IPS DF 6.9 (cell line): ENCODE measurements around the gene CHRM1.
A peak's percentile ranks its signal among the peaks of the same experiment; 100 is the strongest.
"Not testable (repeated sequence)": the region's sequence is repeated elsewhere in the genome, so short reads cannot be mapped to it uniquely, and the experiment has no call there.

Source experiments
- DNase-seq: peaks from one replicate; pipeline ENCODE4 v3.0.0-alpha.2; 2013; ENCODE audit warnings: low read depth, low spot score
- H3K27ac ChIP-seq: one replicate; pipeline ENCODE4 v1.5.1; 2013; ENCODE audit warnings: low read length, control low read depth
- H3K27me3 ChIP-seq: 2 replicates; pipeline ENCODE4 v1.6.1; 2013; ENCODE audit warnings: mild to moderate bottlenecking, low read length; ENCODE audit not compliant: control insufficient read depth, insufficient read depth
- H3K36me3 ChIP-seq: 2 replicates; pipeline ENCODE4 v1.6.1; 2013; ENCODE audit warnings: low read length; ENCODE audit not compliant: control insufficient read depth, insufficient read depth
- H3K4me1 ChIP-seq: 2 replicates; pipeline ENCODE4 v1.6.1; 2013; ENCODE audit warnings: low read length; ENCODE audit not compliant: control insufficient read depth, insufficient read depth
- H3K4me3 ChIP-seq: 2 replicates; pipeline ENCODE4 v1.5.1; 2013; ENCODE audit warnings: mild to moderate bottlenecking, low read length
- H3K9me3 ChIP-seq: 2 replicates; pipeline ENCODE4 v1.6.1; 2013; ENCODE audit warnings: low read length, inconsistent platforms; ENCODE audit not compliant: control insufficient read depth, insufficient read depth
- WGBS: extraction: QIAGEN DNeasy Blood & Tissue Kit; methylation state at CpG from one replicate; pipeline ENCODE4 v1.1.7; 2013; ENCODE audit warnings: mixed read lengths, missing lambda C conversion rate; ENCODE audit not compliant: insufficient read length, insufficient coverage; 5-methylcytosine and 5-hydroxymethylcytosine counted together

CHRM1 gene

GRCh38 chr11:62945538-62945937, 24.4 kb upstream of the CHRM1 start:
- not testable (repeated sequence) for H3K4me1 ChIP-seq, H3K27me3 ChIP-seq, DNase-seq, H3K27ac ChIP-seq, H3K4me3 ChIP-seq, H3K9me3 ChIP-seq, H3K36me3 ChIP-seq
- WGBS: no CpG with 5 or more reads among the region's 10 CpGs

GRCh38 chr11:62937528-62937927, 16.4 kb upstream of the CHRM1 start:
- not testable (repeated sequence) for DNase-seq, H3K27me3 ChIP-seq, H3K4me3 ChIP-seq, H3K36me3 ChIP-seq, H3K9me3 ChIP-seq, H3K27ac ChIP-seq, H3K4me1 ChIP-seq
- WGBS: no CpG with 5 or more reads among the region's 2 CpGs

GRCh38 chr11:62934496-62934785, 13.3 kb upstream of the CHRM1 start:
- H3K27me3 ChIP-seq: no peaks in the 10 kb centered on the region
- no peak overlapping the region for H3K27ac ChIP-seq
- DNase-seq: no peak
- no peak overlapping the region for H3K4me3 ChIP-seq
- WGBS: no CpG with 5 or more reads among the region's 1 CpG
- peaks cover 2% of the 10 kb centered on the region for H3K4me1 ChIP-seq
- H3K9me3 ChIP-seq: no peaks in the 10 kb centered on the region
- H3K36me3 ChIP-seq: no peaks in the 10 kb centered on the region

- no CpG with 5 or more reads among the region's 5 CpGs for WGBS
- H3K9me3 ChIP-seq: no peaks in the 10 kb centered on the region
- no peaks in the 10 kb centered on the region for H3K36me3 ChIP-seq
- no peaks in the 10 kb centered on the region for H3K27me3 ChIP-seq
- no peak overlapping the region for H3K4me3 ChIP-seq
- H3K4me1 ChIP-seq: peaks cover 2% of the 10 kb centered on the region
- no peak for DNase-seq
- H3K27ac ChIP-seq: no peak overlapping the region
Observed at GRCh38 chr11:62933750-62934495, 12.8 kb upstream of the CHRM1 start.

- Histone ChIP-seq H3K4me1 (peaks cover 2% of the 10 kb centered on the region), H3K27me3 (no peaks in the 10 kb centered on the region; the same call in 1 of the 2 replicates), H3K9me3 (no peaks in the 10 kb centered on the region), H3K27ac (no peak overlapping the region), H3K4me3 (no peak overlapping the region), H3K36me3 (no peaks in the 10 kb centered on the region)
- WGBS: no CpG with 5 or more reads among the region's 13 CpGs
- DNase-seq: no peak
Observed at GRCh38 chr11:62933285-62933684, 12.1 kb upstream of the CHRM1 start.

- H3K4me3 ChIP-seq: no peak overlapping the region
- no CpG with 5 or more reads among the region's 8 CpGs for WGBS
- H3K27ac ChIP-seq: no peak overlapping the region
- H3K9me3 ChIP-seq: no peaks in the 10 kb centered on the region
- peaks cover 8% of the 10 kb centered on the region for H3K27me3 ChIP-seq
- H3K36me3 ChIP-seq: no peaks in the 10 kb centered on the region
- no peak for DNase-seq
- H3K4me1 ChIP-seq: peaks cover 5% of the 10 kb centered on the region
Observed at GRCh38 chr11:62931499-62932278, 10.5 kb upstream of the CHRM1 start.

GRCh38 chr11:62930666-62931065, 9.5 kb upstream of the CHRM1 start:
- Histone ChIP-seq H3K36me3 (no peaks in the 10 kb centered on the region), H3K4me1 (peaks cover 5% of the 10 kb centered on the region), H3K27me3 (peaks cover 18% of the 10 kb centered on the region), H3K4me3 (no peak overlapping the region), H3K9me3 (no peaks in the 10 kb centered on the region), H3K27ac (no peak overlapping the region)
- DNase-seq: no peak
- no CpG with 5 or more reads among the region's 1 CpG for WGBS

GRCh38 chr11:62930157-62930556, 9.0 kb upstream of the CHRM1 start:
- Histone ChIP-seq H3K36me3 (no peaks in the 10 kb centered on the region), H3K4me3 (no peak overlapping the region)

GRCh38 chr11:62928011-62928410, 6.8 kb upstream of the CHRM1 start:
- peaks cover 26% of the 10 kb centered on the region for H3K27me3 ChIP-seq
- no peak for DNase-seq

More at GRCh38 chr11:62930157-62930556, 9.0 kb upstream of the CHRM1 start:
- H3K9me3 ChIP-seq: no peaks in the 10 kb centered on the region
- no peak for DNase-seq
- no CpG with 5 or more reads among the region's 4 CpGs for whole genome bisulfite sequencing
- H3K27me3 ChIP-seq: peaks cover 21% of the 10 kb centered on the region
- H3K27ac ChIP-seq: no peak overlapping the region
- H3K4me1 ChIP-seq: peaks cover 5% of the 10 kb centered on the region

GRCh38 chr11:62926680-62927455, 5.7 kb upstream of the CHRM1 start:
- Histone ChIP-seq H3K4me3 (peak overlapping the region; percentile 42; the same call in 1 of the 2 replicates), H3K27me3 (peaks cover 26% of the 10 kb centered on the region), H3K27ac (no peak overlapping the region), H3K4me1 (0 out of 2 replicates have a peak, but pooled peaks cover 3% of the 10 kb centered on the region), H3K36me3 (no peaks in the 10 kb centered on the region), H3K9me3 (no peaks in the 10 kb centered on the region)
- no peak for DNase-seq
- no CpG with 5 or more reads among the region's 53 CpGs for WGBS

More at GRCh38 chr11:62928011-62928410, 6.8 kb upstream of the CHRM1 start:
- Histone ChIP-seq H3K4me1 (0 out of 2 replicates have a peak, but pooled peaks cover 3% of the 10 kb centered on the region), H3K36me3 (no peaks in the 10 kb centered on the region), H3K27ac (no peak overlapping the region), H3K4me3 (no peak overlapping the region), H3K9me3 (no peaks in the 10 kb centered on the region)
- WGBS: no CpG with 5 or more reads among the region's 13 CpGs
